Measurements from ENCODE around the gene INHA. TPM values are rescaled to one million over a fixed set of nuclear protein-coding genes. Genes with fewer than 3 reads are reported as not detected.

The INHA gene
- total and polyA plus RNA-seq, 4 donors, result 0.47 to 0.98 (median 0.58) TPM; not detected in 1

DNA sequence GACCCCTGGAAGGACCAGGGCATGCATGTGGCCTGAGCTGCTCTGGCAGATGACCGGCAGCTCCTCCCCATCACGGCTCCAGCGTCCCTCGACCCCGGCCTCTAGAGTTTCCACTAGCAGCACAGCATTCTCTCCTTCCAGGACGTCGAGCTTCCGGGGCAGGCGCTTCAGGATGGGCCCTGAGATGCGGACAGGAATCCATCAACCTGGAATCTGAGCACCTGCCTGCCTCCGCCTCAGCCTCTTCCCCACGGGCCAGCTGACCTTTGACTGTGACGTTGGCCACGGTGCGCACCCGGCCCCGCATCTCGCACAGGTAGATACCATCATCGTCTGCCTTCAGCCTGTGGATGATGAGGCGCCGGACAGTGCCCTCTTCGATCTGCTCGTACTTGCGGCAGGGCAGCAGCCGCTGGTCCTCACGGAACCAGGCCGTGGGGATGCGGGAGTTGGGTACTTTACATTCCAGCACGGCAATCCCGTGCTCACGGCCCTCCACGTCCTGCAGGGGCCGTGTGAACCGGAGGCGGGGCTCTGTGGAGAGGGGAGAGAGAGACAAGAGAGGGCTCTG lies 4.2 kb upstream of the INHA start:
- TF ChIP-seq, protein P1, sequence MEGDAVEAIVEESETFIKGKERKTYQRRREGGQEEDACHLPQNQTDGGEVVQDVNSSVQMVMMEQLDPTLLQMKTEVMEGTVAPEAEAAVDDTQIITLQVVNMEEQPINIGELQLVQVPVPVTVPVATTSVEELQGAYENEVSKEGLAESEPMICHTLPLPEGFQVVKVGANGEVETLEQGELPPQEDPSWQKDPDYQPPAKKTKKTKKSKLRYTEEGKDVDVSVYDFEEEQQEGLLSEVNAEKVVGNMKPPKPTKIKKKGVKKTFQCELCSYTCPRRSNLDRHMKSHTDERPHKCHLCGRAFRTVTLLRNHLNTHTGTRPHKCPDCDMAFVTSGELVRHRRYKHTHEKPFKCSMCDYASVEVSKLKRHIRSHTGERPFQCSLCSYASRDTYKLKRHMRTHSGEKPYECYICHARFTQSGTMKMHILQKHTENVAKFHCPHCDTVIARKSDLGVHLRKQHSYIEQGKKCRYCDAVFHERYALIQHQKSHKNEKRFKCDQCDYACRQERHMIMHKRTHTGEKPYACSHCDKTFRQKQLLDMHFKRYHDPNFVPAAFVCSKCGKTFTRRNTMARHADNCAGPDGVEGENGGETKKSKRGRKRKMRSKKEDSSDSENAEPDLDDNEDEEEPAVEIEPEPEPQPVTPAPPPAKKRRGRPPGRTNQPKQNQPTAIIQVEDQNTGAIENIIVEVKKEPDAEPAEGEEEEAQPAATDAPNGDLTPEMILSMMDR (IDR thresholded peaks at IDR 0.05; ENCODE audit: control extremely low read depth, extremely low read depth), result no peak
- ATAC-seq (ENCODE audit: insufficient read depth, low FRiP score) (no peak), DNase-seq (no peak)
- 90 to 94% methylated on average over 35 of the region's 35 CpGs for WGBS, 2 donors
- peaks cover 0 to 16% (median 11%) of the 10 kb centered on the region in 5 donors for H3K4me1 ChIP-seq (ENCODE audit: control insufficient read depth in 5 of 5, insufficient read depth in 5 of 5, low read length in 5 of 5)
- H3K27ac ChIP-seq (ENCODE audit: low read depth in 1 of 2, low read length in 1 of 2), result no peak overlapping the region
- no peaks in the 10 kb centered on the region for H3K9me3 ChIP-seq (ENCODE audit: control insufficient read depth in 4 of 4, insufficient read depth in 3 of 4, low read length in 3 of 4)
- peaks cover 0 to 43% (median 23%) of the 10 kb centered on the region in 4 donors for H3K36me3 ChIP-seq (ENCODE audit: control insufficient read depth in 4 of 4, insufficient read depth in 4 of 4, low read length in 4 of 4)
- no peak overlapping the region for H3K4me3 ChIP-seq
- no peak overlapping the region for H3K9ac ChIP-seq (ENCODE audit: insufficient read depth in 1 of 2, low read length in 2 of 2)
- H3K27me3 ChIP-seq (ENCODE audit: control insufficient read depth in 3 of 3, insufficient read depth in 3 of 3, low read length in 2 of 3), result no peaks in the 10 kb centered on the region

DNA sequence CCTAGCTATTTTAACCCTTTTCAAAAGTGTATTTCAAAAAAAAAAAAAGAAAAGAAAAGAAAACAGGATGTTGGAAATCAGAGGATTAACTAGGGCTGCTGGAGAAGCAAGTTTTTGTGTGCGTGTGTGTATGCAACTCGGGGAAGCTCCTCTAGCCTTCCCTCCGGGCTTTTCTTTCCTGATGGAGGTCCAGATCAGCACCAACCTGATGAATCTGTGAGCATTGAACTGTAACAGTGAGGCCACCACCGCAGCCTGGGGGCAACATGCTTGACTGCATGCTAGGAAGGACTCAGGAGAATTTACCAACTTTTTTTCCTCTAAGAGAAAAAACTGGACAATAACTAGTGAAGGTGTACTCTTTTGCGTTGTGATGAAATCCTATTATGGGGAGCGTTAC lies 3.1 kb upstream of the INHA start:
- DNase-seq (no peak), ATAC-seq (ENCODE audit: insufficient read depth, low FRiP score) (no peak)
- 94 to 97% methylated on average over 6 of the region's 6 CpGs for WGBS, 2 donors
- peaks cover 0 to 35% (median 20%) of the 10 kb centered on the region in 4 donors for H3K36me3 ChIP-seq (ENCODE audit: control insufficient read depth in 4 of 4, insufficient read depth in 4 of 4, low read length in 4 of 4)
- H3K9ac ChIP-seq (ENCODE audit: insufficient read depth in 1 of 2, low read length in 2 of 2), result no peak overlapping the region
- H3K9me3 ChIP-seq (ENCODE audit: control insufficient read depth in 4 of 4, insufficient read depth in 3 of 4, low read length in 3 of 4), result no peaks in the 10 kb centered on the region
- peaks cover 0 to 16% (median 11%) of the 10 kb centered on the region in 5 donors for H3K4me1 ChIP-seq (ENCODE audit: control insufficient read depth in 5 of 5, insufficient read depth in 5 of 5, low read length in 5 of 5)
- H3K27ac ChIP-seq (ENCODE audit: low read depth in 1 of 2, low read length in 1 of 2), result no peak overlapping the region
- no peaks in the 10 kb centered on the region for H3K27me3 ChIP-seq (ENCODE audit: control insufficient read depth in 3 of 3, insufficient read depth in 3 of 3, low read length in 2 of 3)
- H3K4me3 ChIP-seq, result no peak overlapping the region
- TF ChIP-seq, protein P1 (IDR thresholded peaks at IDR 0.05; ENCODE audit: control extremely low read depth, extremely low read depth), result no peak

DNA sequence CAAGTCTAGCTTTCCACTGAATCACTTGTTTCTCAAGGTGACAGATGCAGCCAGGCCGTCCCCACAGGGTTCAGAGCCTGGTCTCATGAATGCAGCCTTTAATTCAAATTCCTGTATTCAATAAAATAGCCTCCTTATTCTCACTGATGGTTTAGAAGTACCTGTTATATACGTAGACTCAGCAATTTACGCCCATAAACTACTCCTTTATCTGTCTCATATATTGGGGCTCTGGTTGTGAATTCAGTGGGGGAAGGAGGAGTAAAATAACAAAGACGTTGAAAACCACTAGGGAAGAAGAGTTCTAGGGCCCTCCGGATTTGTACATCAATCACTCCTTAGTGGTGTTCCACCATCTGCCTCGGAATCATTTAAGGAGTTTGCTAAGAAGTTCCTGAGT lies 2.5 kb upstream of the INHA start:
- ATAC-seq (ENCODE audit: insufficient read depth, low FRiP score) (no peak), DNase-seq (no peak)
- Histone ChIP-seq H3K27ac (ENCODE audit: low read depth in 1 of 2, low read length in 1 of 2) (no peak overlapping the region), H3K9me3 (ENCODE audit: control insufficient read depth in 4 of 4, insufficient read depth in 3 of 4, low read length in 3 of 4) (no peaks in the 10 kb centered on the region), H3K4me3 (no peak overlapping the region), H3K4me1 (ENCODE audit: control insufficient read depth in 5 of 5, insufficient read depth in 5 of 5, low read length in 5 of 5) (peaks cover 0 to 16% (median 11%) of the 10 kb centered on the region in 5 donors), H3K9ac (ENCODE audit: insufficient read depth in 1 of 2, low read length in 2 of 2) (no peak overlapping the region), H3K36me3 (ENCODE audit: control insufficient read depth in 4 of 4, insufficient read depth in 4 of 4, low read length in 4 of 4) (peaks cover 0 to 32% (median 18%) of the 10 kb centered on the region in 4 donors), H3K27me3 (ENCODE audit: control insufficient read depth in 3 of 3, insufficient read depth in 3 of 3, low read length in 2 of 3) (no peaks in the 10 kb centered on the region)
- 86 to 93% methylated on average over 6 of the region's 6 CpGs for whole genome bisulfite sequencing, 2 donors
- TF ChIP-seq, protein P1 (IDR thresholded peaks at IDR 0.05; ENCODE audit: control extremely low read depth, extremely low read depth), result no peak
